IMR-90 (cell line): Measurements from ENCODE around the gene ADGRV1.

ENCODE experiments used
- BHLHE40 ChIP-seq: fragments of 150-350 bp; IDR thresholded peaks from 2 replicates; pipeline ENCODE4 v1.6.1; 2016; ENCODE audit warnings: mild to moderate bottlenecking, low read depth, low read length
- CEBPB ChIP-seq: IDR thresholded peaks from 2 replicates; pipeline ENCODE4 v1.6.1; 2012; ENCODE audit warnings: low read depth, low read length, improper control_type of control experiment
- CHD1 ChIP-seq: IDR thresholded peaks from 2 replicates; pipeline ENCODE4 v1.6.1; 2012; ENCODE audit warnings: low read depth, low read length, improper control_type of control experiment
- FOS ChIP-seq: fragments of 150-350 bp; IDR thresholded peaks from 2 replicates; pipeline ENCODE4 v1.6.1; 2016; ENCODE audit warnings: low read depth, low read length
- MAZ ChIP-seq: IDR thresholded peaks from 2 replicates; pipeline ENCODE4 v1.6.1; 2012; ENCODE audit warnings: low read depth, mild to moderate bottlenecking, low read length, improper control_type of control experiment, moderate library complexity, borderline replicate concordance
- NFE2L2 ChIP-seq: fragments of 150-350 bp; IDR thresholded peaks from 2 replicates; pipeline ENCODE4 v1.6.1; 2016; ENCODE audit warnings: low read depth, mild to moderate bottlenecking, low read length
- POLR2A ChIP-seq: IDR thresholded peaks from 2 replicates; pipeline ENCODE4 v1.6.1; 2012; ENCODE audit warnings: mild to moderate bottlenecking, low read depth, low read length
- RAD21 ChIP-seq: IDR thresholded peaks from 2 replicates; pipeline ENCODE4 v1.6.1; 2012; ENCODE audit warnings: low read length, improper control_type of control experiment
- RCOR1 ChIP-seq: IDR thresholded peaks from 2 replicates; pipeline ENCODE4 v1.6.1; 2012; ENCODE audit warnings: mild to moderate bottlenecking, low read length, improper control_type of control experiment; ENCODE audit not compliant: insufficient replicate concordance
- RFX5 ChIP-seq: IDR thresholded peaks from 2 replicates; pipeline ENCODE4 v1.8.0; 2012; ENCODE audit warnings: low read depth, mild to moderate bottlenecking, low read length, moderate library complexity
- TF ChIP-seq, protein P1 (sequence below): conservative IDR thresholded peaks from 2 replicates; pipeline ENCODE4 v1.5.1; 2012; ENCODE audit warnings: mild to moderate bottlenecking, low read depth, low read length, improper control_type of control experiment
- TF ChIP-seq, protein P2 (sequence below): fragments of 150-350 bp; IDR thresholded peaks from 2 replicates; pipeline ENCODE4 v1.6.1; 2017; ENCODE audit warnings: mild to moderate bottlenecking, antibody characterized with exemption, low read length, low read depth

DNA sequence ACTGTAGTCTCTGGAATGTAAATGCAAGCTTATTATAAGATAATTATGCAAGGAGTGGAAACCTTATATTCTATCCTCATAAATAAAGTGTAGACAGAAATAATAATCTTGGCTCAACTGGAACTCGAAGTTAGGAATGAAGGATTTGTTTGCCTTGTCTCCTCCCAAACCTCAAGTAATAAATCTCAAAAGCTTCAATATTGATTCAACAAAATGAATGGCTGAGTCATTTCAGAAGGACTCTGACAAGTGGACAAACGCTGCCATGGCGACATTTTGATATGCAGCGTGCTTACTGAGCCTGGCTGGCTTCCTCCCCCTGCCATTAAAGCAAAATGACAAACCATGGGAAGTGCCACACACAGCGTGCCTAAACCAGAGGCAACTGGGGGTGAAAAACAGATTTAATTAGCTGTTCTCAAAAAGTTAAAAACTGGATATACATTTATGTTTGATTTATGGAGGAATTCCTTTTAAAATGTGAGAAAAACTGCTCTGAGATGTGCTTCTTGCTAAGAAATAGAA lies 10.5 kb upstream of the ADGRV1 start:
- TF ChIP-seq, protein P1, sequence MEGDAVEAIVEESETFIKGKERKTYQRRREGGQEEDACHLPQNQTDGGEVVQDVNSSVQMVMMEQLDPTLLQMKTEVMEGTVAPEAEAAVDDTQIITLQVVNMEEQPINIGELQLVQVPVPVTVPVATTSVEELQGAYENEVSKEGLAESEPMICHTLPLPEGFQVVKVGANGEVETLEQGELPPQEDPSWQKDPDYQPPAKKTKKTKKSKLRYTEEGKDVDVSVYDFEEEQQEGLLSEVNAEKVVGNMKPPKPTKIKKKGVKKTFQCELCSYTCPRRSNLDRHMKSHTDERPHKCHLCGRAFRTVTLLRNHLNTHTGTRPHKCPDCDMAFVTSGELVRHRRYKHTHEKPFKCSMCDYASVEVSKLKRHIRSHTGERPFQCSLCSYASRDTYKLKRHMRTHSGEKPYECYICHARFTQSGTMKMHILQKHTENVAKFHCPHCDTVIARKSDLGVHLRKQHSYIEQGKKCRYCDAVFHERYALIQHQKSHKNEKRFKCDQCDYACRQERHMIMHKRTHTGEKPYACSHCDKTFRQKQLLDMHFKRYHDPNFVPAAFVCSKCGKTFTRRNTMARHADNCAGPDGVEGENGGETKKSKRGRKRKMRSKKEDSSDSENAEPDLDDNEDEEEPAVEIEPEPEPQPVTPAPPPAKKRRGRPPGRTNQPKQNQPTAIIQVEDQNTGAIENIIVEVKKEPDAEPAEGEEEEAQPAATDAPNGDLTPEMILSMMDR: no peak
- TF ChIP-seq RFX5 (no peak), BHLHE40 (no peak), CHD1 (no peak), POLR2A (no peak), RAD21 (no peak), RCOR1 (no peak), MAZ (no peak), NFE2L2 (no peak), FOS (no peak), CEBPB (no peak)
- TF ChIP-seq, protein P2, sequence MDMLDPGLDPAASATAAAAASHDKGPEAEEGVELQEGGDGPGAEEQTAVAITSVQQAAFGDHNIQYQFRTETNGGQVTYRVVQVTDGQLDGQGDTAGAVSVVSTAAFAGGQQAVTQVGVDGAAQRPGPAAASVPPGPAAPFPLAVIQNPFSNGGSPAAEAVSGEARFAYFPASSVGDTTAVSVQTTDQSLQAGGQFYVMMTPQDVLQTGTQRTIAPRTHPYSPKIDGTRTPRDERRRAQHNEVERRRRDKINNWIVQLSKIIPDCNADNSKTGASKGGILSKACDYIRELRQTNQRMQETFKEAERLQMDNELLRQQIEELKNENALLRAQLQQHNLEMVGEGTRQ: no peak
